ENCODE results near the gene C13orf42. TPM values are rescaled to one million over a fixed set of nuclear protein-coding genes. Genes with fewer than 3 reads are reported as not detected.

C13orf42 gene
- total RNA-seq, 1 experiment from 2014 or later: 8.2 TPM

- DNase-seq (ENCODE audit: low spot score) (no peak), ATAC-seq (no peak; the same call in 1 of the 2 replicates)
- H3K9me3 Mint-ChIP-seq: no peaks in the 10 kb centered on the region
- H3K4me1 Mint-ChIP-seq: peaks cover 6% of the 10 kb centered on the region
- TF ChIP-seq, protein P1, sequence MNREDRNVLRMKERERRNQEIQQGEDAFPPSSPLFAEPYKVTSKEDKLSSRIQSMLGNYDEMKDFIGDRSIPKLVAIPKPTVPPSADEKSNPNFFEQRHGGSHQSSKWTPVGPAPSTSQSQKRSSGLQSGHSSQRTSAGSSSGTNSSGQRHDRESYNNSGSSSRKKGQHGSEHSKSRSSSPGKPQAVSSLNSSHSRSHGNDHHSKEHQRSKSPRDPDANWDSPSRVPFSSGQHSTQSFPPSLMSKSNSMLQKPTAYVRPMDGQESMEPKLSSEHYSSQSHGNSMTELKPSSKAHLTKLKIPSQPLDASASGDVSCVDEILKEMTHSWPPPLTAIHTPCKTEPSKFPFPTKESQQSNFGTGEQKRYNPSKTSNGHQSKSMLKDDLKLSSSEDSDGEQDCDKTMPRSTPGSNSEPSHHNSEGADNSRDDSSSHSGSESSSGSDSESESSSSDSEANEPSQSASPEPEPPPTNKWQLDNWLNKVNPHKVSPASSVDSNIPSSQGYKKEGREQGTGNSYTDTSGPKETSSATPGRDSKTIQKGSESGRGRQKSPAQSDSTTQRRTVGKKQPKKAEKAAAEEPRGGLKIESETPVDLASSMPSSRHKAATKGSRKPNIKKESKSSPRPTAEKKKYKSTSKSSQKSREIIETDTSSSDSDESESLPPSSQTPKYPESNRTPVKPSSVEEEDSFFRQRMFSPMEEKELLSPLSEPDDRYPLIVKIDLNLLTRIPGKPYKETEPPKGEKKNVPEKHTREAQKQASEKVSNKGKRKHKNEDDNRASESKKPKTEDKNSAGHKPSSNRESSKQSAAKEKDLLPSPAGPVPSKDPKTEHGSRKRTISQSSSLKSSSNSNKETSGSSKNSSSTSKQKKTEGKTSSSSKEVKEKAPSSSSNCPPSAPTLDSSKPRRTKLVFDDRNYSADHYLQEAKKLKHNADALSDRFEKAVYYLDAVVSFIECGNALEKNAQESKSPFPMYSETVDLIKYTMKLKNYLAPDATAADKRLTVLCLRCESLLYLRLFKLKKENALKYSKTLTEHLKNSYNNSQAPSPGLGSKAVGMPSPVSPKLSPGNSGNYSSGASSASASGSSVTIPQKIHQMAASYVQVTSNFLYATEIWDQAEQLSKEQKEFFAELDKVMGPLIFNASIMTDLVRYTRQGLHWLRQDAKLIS (CRISPR knock-in tag; IDR thresholded peaks at IDR 0.05; ENCODE audit: borderline replicate concordance): no peak
- TF ChIP-seq GTF2I (CRISPR knock-in tag; conservative IDR thresholded peaks at IDR 0.05): no peak
- no peak for TF ChIP-seq CDX4 (CRISPR knock-in tag; IDR thresholded peaks at IDR 0.05; ENCODE audit: borderline replicate concordance)
- TF ChIP-seq TEAD4 (CRISPR knock-in tag; IDR thresholded peaks at IDR 0.05): no peak
- TF ChIP-seq ZSCAN18 (CRISPR knock-in tag; IDR thresholded peaks at IDR 0.05): no peak
- TF ChIP-seq, protein P2, sequence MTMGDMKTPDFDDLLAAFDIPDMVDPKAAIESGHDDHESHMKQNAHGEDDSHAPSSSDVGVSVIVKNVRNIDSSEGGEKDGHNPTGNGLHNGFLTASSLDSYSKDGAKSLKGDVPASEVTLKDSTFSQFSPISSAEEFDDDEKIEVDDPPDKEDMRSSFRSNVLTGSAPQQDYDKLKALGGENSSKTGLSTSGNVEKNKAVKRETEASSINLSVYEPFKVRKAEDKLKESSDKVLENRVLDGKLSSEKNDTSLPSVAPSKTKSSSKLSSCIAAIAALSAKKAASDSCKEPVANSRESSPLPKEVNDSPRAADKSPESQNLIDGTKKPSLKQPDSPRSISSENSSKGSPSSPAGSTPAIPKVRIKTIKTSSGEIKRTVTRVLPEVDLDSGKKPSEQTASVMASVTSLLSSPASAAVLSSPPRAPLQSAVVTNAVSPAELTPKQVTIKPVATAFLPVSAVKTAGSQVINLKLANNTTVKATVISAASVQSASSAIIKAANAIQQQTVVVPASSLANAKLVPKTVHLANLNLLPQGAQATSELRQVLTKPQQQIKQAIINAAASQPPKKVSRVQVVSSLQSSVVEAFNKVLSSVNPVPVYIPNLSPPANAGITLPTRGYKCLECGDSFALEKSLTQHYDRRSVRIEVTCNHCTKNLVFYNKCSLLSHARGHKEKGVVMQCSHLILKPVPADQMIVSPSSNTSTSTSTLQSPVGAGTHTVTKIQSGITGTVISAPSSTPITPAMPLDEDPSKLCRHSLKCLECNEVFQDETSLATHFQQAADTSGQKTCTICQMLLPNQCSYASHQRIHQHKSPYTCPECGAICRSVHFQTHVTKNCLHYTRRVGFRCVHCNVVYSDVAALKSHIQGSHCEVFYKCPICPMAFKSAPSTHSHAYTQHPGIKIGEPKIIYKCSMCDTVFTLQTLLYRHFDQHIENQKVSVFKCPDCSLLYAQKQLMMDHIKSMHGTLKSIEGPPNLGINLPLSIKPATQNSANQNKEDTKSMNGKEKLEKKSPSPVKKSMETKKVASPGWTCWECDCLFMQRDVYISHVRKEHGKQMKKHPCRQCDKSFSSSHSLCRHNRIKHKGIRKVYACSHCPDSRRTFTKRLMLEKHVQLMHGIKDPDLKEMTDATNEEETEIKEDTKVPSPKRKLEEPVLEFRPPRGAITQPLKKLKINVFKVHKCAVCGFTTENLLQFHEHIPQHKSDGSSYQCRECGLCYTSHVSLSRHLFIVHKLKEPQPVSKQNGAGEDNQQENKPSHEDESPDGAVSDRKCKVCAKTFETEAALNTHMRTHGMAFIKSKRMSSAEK (CRISPR knock-in tag; IDR thresholded peaks at IDR 0.05; ENCODE audit: borderline replicate concordance): no peak
- TF ChIP-seq, protein P3, sequence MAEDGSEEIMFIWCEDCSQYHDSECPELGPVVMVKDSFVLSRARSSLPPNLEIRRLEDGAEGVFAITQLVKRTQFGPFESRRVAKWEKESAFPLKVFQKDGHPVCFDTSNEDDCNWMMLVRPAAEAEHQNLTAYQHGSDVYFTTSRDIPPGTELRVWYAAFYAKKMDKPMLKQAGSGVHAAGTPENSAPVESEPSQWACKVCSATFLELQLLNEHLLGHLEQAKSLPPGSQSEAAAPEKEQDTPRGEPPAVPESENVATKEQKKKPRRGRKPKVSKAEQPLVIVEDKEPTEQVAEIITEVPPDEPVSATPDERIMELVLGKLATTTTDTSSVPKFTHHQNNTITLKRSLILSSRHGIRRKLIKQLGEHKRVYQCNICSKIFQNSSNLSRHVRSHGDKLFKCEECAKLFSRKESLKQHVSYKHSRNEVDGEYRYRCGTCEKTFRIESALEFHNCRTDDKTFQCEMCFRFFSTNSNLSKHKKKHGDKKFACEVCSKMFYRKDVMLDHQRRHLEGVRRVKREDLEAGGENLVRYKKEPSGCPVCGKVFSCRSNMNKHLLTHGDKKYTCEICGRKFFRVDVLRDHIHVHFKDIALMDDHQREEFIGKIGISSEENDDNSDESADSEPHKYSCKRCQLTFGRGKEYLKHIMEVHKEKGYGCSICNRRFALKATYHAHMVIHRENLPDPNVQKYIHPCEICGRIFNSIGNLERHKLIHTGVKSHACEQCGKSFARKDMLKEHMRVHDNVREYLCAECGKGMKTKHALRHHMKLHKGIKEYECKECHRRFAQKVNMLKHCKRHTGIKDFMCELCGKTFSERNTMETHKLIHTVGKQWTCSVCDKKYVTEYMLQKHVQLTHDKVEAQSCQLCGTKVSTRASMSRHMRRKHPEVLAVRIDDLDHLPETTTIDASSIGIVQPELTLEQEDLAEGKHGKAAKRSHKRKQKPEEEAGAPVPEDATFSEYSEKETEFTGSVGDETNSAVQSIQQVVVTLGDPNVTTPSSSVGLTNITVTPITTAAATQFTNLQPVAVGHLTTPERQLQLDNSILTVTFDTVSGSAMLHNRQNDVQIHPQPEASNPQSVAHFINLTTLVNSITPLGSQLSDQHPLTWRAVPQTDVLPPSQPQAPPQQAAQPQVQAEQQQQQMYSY (CRISPR knock-in tag; IDR thresholded peaks at IDR 0.05): no peak
- TF ChIP-seq E2F5 (CRISPR knock-in tag; IDR thresholded peaks at IDR 0.05): no peak
- TF ChIP-seq, protein P4, sequence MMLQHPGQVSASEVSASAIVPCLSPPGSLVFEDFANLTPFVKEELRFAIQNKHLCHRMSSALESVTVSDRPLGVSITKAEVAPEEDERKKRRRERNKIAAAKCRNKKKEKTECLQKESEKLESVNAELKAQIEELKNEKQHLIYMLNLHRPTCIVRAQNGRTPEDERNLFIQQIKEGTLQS (CRISPR knock-in tag; conservative IDR thresholded peaks at IDR 0.05): no peak
- no peak for TF ChIP-seq E2F1 (CRISPR knock-in tag; IDR thresholded peaks at IDR 0.05)
- TF ChIP-seq SP1 (CRISPR knock-in tag; conservative IDR thresholded peaks at IDR 0.05): no peak
- POLR2A ChIA-PET: no interaction called here
- H3K27me3 Mint-ChIP-seq (ENCODE audit: low read depth): no peaks in the 10 kb centered on the region
- H3K27ac Mint-ChIP-seq: no peak overlapping the region
- H3K4me3 Mint-ChIP-seq: no peak overlapping the region
- CTCF ChIA-PET: interaction anchor here (3.0 kb wide), 1 partner anchor 11 kb away, joined by 21 read pairs; no protein-coding TSS in a partner anchor
- no peaks in the 10 kb centered on the region for H3K36me3 Mint-ChIP-seq
Measured at GRCh38 chr13:51033421-51034185, 77.5 kb downstream of the C13orf42 start.

All from WTC11 (cell line).